GM18867 (cell line): ENCODE results near the gene GDF10.

ENCODE experiments used
- ATAC-seq: cut with Tn5 transposase; IDR thresholded peaks from one replicate; pipeline ENCODE4 v1.9.1; 2021; ENCODE audit warnings: mild to moderate bottlenecking, moderate library complexity; ENCODE audit not compliant: unreplicated experiment

The GDF10 gene

DNA sequence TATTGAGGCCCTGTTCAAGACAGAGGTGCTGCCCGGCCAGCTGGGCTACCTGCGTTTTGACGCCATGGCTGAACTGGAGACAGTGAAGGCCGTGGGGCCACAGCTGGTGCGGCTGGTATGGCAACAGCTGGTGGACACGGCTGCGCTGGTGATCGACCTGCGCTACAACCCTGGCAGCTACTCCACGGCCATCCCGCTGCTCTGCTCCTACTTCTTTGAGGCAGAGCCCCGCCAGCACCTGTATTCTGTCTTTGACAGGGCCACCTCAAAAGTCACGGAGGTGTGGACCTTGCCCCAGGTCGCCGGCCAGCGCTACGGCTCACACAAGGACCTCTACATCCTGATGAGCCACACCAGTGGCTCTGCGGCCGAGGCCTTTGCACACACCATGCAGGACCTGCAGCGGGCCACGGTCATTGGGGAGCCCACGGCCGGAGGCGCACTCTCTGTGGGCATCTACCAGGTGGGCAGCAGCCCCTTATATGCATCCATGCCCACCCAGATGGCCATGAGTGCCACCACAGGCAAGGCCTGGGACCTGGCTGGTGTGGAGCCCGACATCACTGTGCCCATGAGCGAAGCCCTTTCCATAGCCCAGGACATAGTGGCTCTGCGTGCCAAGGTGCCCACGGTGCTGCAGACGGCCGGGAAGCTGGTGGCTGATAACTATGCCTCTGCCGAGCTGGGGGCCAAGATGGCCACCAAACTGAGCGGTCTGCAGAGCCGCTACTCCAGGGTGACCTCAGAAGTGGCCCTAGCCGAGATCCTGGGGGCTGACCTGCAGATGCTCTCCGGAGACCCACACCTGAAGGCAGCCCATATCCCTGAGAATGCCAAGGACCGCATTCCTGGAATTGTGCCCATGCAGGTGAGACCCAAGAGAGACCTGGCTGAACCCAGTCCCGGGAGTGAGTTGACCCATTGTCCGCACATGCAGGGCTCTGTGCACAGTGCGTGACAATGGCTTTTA lies 51.0 kb downstream of the GDF10 start:
- ATAC-seq, result no peak

GRCh38 chr10:47351899-47352815 lies 52.2 kb downstream of the GDF10 start:
- no peak for ATAC-seq

- ATAC-seq, result no peak
These were observed 53.4 kb downstream of the GDF10 start for GRCh38 chr10:47353351-47353750.

GRCh38 chr10:47354165-47354564 lies 54.2 kb downstream of the GDF10 start:
- ATAC-seq, result no peak

DNA sequence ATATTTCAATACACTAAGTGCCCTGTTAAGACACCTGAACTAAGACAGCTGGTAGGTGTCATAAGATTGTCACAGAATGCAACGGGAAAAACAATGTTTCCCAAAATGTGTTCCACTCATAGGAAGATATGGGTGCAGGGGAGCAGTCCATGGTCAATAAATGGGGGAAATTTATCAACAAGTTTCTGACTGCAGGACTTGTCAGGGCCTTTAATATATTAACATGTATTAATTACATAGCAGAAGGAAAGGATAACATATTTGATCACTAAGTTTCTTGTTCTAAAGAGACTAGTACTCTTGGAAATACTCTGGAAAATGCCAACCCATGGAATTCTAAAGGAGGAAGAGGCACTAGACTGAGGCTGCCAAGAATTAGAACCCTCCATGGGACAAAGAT lies 54.9 kb downstream of the GDF10 start:
- ATAC-seq, result no peak

GRCh38 chr10:47356708-47357107 lies 56.7 kb downstream of the GDF10 start:
- no peak for ATAC-seq

- no peak for ATAC-seq
These were observed 57.2 kb downstream of the GDF10 start for GRCh38 chr10:47357131-47357582.

DNA sequence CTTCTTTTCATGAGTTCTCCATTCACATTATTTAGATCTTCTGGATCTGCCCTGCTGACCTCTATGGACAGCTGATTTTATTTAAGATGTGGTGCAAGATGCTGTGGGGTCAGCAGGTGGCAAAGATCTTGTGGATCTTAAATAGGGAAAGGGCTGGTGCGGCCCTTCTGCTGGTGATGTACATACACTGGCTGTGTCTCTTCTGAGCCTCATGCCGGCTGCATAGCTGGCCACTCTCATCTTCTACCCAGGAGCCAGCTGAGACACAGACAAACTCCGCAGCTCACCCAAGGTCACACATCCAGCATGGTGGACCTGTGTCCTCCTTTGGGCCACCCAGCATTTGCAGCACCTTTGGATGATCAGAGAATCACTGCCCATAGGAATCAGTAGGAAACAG lies 57.9 kb downstream of the GDF10 start:
- ATAC-seq, result no peak

- no peak for ATAC-seq
These were observed 58.5 kb downstream of the GDF10 start for GRCh38 chr10:47358457-47358856.

DNA sequence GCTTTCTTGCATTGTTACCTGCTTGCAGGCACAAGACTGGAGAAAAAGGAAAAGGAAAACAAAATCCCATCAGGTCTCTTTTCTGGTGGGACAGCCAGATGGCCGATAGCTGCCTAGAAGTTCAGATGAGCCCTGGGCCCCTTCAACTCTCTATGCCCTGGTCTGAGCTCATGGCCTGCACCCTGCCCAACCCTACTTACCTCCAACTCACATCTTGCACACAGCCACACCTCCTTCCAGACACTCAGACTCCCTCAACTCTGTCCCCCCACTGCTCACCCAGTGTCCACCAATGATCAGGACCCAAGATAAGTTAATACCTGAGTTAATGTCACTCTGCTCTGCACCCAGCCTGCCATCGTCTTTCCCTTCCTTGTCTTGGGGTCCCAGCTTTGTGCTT lies 59.1 kb downstream of the GDF10 start:
- ATAC-seq, result no peak

GRCh38 chr10:47359626-47360418 lies 59.8 kb downstream of the GDF10 start:
- no peak for ATAC-seq

DNA sequence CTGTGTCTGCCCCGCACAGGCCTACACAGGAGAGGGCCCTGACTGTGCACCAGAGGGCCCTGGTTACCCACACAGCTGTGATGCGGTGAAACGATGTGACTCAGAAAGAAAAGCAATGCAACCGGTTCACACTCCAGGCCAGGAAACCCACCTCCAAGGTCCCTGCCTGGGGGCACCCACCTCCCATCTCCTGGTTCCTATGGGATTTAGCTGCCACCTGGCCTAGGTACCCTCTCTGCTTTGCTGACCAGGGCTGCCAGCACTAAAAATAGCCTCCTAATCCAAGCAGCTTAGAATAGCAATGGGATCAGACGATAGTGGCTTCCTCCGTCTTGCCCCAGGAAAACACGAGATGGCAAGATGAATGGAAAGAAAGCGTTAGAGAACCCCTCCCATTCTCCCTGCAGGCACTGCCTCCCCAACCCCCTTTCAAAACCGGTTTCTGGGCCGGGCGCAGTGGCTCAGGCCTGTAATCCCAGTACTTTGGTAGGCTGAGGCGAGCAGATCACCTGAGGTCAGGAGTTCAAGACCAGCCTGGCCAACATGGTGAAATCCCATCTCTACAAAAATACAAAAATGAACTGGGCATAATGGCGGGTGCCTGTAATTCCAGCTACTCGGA lies 60.5 kb downstream of the GDF10 start:
- no peak for ATAC-seq

DNA sequence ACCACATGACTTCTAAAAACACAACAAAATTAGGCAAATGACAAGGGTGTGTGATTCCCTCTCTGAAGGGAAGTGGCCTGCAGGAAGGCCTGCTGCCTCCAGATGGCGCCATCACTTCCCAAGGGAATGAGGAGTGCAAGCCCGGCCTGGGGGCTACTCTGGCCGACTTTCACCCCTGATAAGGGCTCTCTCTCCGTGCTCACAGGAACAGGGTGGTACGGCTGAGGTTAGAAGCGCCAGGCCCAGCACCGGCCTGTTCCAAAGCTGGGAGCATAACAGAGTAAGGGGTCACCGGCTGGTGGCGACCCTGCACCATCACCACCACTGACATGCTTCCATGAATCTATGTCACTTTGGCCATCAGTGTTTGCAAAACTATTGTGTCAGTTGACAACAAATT lies 61.3 kb downstream of the GDF10 start:
- no peak for ATAC-seq

DNA sequence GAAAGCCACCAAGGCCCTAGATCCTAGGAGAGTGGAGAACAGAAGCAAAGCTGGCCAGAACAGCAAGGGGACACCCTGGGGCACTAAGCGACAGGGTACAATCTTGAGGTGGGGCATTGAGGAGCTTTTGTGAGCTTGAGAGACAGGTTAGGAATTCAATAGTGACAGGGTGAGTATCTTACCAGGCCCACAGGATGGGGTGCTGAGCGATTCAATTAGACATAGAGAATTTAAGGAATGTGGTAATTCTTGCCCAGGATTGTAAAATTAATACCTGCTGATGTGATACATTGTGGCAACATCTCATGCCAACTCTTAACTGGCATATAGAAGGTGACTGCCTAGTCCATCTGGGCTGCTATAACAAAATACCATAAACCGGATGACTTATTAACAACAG lies 62.2 kb downstream of the GDF10 start:
- ATAC-seq, result no peak
